Right lobe of liver (tissue), 6 donors: Measurements from ENCODE around the gene PDSS2. TPM values are rescaled to one million over a fixed set of nuclear protein-coding genes. Genes with fewer than 3 reads are reported as not detected.
A peak's percentile ranks its signal among the peaks of the same experiment; 100 is the strongest.

Experiments used
- ATAC-seq, 4 donors: fragments of 200-7000 bp; cut with Tn5 transposase; one replicate each; pipeline ENCODE4 v1.9.1; 2020; ENCODE audit warnings: mild to moderate bottlenecking in 4 of 4, moderate library complexity in 4 of 4
- DNase-seq, 3 donors: peaks; one replicate each; pipeline ENCODE4 v3.0.0-alpha.2; 2020
- H3K27ac ChIP-seq, 3 donors: fragments of 200-600 bp; one replicate each; pipeline ENCODE4 v1.8.0; 2022
- H3K27me3 ChIP-seq, 2 donors: fragments of 200-600 bp; one replicate each; pipeline ENCODE4 v1.8.0; 2022
- H3K36me3 ChIP-seq, 4 donors: fragments of 200-600 bp; sonication (generic) in 1 of 4; one replicate each; pipeline versions ENCODE4 v1.5.1 to v1.8.0; 2017 to 2022; ENCODE audit warnings: control low read depth in 1 of 4
- H3K4me1 ChIP-seq, 4 donors: fragments of 200-600 bp; sonication (generic) in 1 of 4; one replicate each; pipeline versions ENCODE4 v1.5.1 to v1.8.0; 2017 to 2022; ENCODE audit warnings: control low read depth in 1 of 4
- H3K4me3 ChIP-seq, 3 donors: fragments of 200-600 bp; one replicate each; pipeline ENCODE4 v1.8.0; 2022
- H3K9me3 ChIP-seq, 4 donors: fragments of 200-600 bp; sonication (generic) in 1 of 4; one replicate each; pipeline versions ENCODE4 v1.5.1 to v1.8.0; 2017 to 2022; ENCODE audit warnings: control low read depth in 1 of 4
- CTCF ChIP-seq, 4 donors: fragments of 200-600 bp in 3 of 4; fragments of 450-650 bp in 1 of 4; IDR thresholded peaks; one replicate each; pipeline versions ENCODE4 v1.5.1 to v1.8.0; 2016 to 2022; ENCODE audit warnings: antibody characterized with exemption in 4 of 4, mild to moderate bottlenecking in 2 of 4
- POLR2A ChIP-seq: fragments of 450-650 bp; IDR thresholded peaks from one replicate; pipeline ENCODE4 v1.6.1; 2017; ENCODE audit warnings: antibody characterized with exemption, mild to moderate bottlenecking
- WGBS: methylation state at CpG from one replicate; pipeline ENCODE4 v1.1.6; 2018; ENCODE audit warnings: low coverage, low lambda C conversion rate; ENCODE audit not compliant: insufficient coverage; ENCODE audit errors: missing lambda C conversion rate; 5-methylcytosine and 5-hydroxymethylcytosine counted together
- intact Hi-C, 2 donors: fragments of 100-400 bp; cut with DNase I; formaldehyde crosslinking; loops; one replicate each; pipeline versions ENCODE4 v1.11.2 to v1.14.1; 2022
- total RNA-seq, 6 experiments: library from RNA; depleted of rRNA in 2 of 6; stranded (reverse); fragments of >200 nt in 2 of 6; fragmentation: NEBNext Ultra II Directional in 3 of 6; extraction: Animal tissue kit (Norgen Biotek cat#: 25700) in 3 of 6; gene quantifications; one replicate each; pipeline versions ENCODE4 v1.1.0 to v1.2.4, GENCODE V29; 2016 to 2023
- donor health status: DM: no; HTN: yes; CAD: no.
- donor health status: DM: no; HTN: no; CAD: no.
- donor health status: DM: no; HTN: no; CAD: no.
- donor health status: DM: no; HTN: yes; CAD: no.
- donor health status: DM: no; HTN: yes; CAD: no.

The PDSS2 gene
- total RNA-seq, 6 experiments from 2014 or later: 17.0 to 25.1 (median 19.0) TPM

DNA sequence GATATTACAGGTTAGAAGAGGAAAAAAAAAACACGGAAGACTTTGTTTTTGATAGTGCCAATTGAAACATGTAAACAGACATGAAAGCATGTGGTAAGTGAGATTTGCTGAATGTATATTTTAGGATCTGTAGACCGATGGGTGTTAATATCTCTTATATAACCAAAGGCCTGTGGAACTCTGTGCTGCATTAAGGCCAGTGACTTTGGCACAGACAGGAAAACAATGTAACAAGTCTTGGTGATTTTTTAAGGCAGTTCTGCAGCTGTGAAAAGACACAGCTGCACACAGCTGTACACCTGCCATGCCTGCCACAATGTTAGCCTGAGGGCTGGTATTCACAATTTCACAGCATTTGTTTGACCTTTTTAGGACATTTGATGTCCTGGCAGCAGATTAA lies 36.6 kb upstream of the PDSS2 start:
- H3K27ac ChIP-seq: no peak overlapping the region
- intact Hi-C loops: no loop called here
- DNase-seq (no peak), ATAC-seq (no peak)
- H3K36me3 ChIP-seq: no peaks in the 10 kb centered on the region
- H3K4me1 ChIP-seq: peaks cover 0 to 2% (median 0%) of the 10 kb centered on the region in 4 donors
- H3K9me3 ChIP-seq: no peaks in the 10 kb centered on the region
- WGBS: 70% methylated on average over 2 of the region's 2 CpGs
- TF ChIP-seq CTCF (IDR thresholded peaks at IDR 0.05): no peak
- TF ChIP-seq POLR2A: no peak
- no peaks in the 10 kb centered on the region for H3K27me3 ChIP-seq
- no peak overlapping the region for H3K4me3 ChIP-seq

GRCh38 chr6:107495196-107495643 lies 35.9 kb upstream of the PDSS2 start:
- TF ChIP-seq CTCF (IDR thresholded peaks at IDR 0.05) (no peak), POLR2A (no peak)
- 53% methylated on average over 7 of the region's 7 CpGs for WGBS
- H3K36me3 ChIP-seq: no peaks in the 10 kb centered on the region
- H3K27ac ChIP-seq: no peak overlapping the region
- H3K4me3 ChIP-seq: no peak overlapping the region
- intact Hi-C loops: no loop called here
- no peaks in the 10 kb centered on the region for H3K27me3 ChIP-seq
- DNase-seq: no peak
- ATAC-seq: peak in 1 of 4 donors; percentile 13
- peaks cover 0 to 5% (median 0%) of the 10 kb centered on the region in 4 donors for H3K4me1 ChIP-seq
- H3K9me3 ChIP-seq: no peaks in the 10 kb centered on the region

DNA sequence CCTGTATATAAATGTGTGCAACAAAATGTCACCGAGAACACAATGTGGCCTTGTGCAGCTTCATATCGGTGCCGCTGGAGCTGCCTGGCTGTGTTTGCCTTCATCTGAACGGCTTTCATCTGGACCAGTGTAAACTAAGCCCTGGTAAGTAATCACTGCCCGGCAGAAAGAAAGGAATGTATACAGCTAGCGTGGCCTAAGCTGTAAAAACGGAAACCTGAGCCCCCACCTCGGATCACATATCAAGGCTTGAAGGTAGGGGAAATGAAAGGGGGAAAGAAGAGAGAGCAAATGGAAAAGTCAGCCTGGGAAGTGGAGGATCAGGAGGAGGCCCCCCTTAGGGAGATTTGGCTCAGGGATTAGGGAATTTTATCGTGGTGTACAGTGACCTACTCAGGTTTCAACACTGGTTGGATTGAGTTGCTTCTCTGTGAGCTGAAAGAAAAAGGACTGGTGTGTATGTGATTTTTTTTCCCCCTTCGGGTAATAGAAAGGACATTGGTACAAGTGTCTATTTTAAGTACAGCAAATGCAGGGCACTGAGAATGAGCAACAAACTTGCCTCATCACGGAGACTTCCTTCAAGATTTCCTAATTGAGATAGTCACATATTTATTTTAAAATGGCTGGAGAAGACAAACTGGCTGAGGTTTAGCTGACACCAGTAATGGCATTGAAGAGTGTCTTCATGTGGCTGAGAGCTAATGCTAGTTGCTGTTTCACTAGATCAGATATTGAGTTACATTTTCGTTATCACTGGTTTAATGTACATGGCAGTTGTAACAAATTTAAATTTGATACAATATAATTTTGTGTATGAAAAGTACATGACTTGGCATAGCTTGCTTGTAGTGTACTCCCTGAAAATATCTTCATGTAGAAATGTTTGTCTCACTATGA lies 34.0 kb upstream of the PDSS2 start:
- H3K36me3 ChIP-seq: no peaks in the 10 kb centered on the region
- H3K27me3 ChIP-seq: no peaks in the 10 kb centered on the region
- no peak overlapping the region for H3K4me3 ChIP-seq
- no peak overlapping the region for H3K27ac ChIP-seq
- DNase-seq (no peak), ATAC-seq (no peak)
- intact Hi-C loops: no loop called here
- TF ChIP-seq CTCF (IDR thresholded peaks at IDR 0.05) (no peak), POLR2A (no peak)
- peaks cover 0 to 11% (median 0%) of the 10 kb centered on the region in 4 donors for H3K4me1 ChIP-seq
- no peaks in the 10 kb centered on the region for H3K9me3 ChIP-seq
- 44% methylated on average over 12 of the region's 12 CpGs for WGBS

- no peaks in the 10 kb centered on the region for H3K27me3 ChIP-seq
- peak in 2 of 4 donors; percentile 12 to 46 for ATAC-seq
- H3K27ac ChIP-seq: no peak overlapping the region
- TF ChIP-seq CTCF (IDR thresholded peaks at IDR 0.05) (no peak), POLR2A (no peak)
- no peaks in the 10 kb centered on the region for H3K36me3 ChIP-seq
- intact Hi-C loops: no loop called here
- peak in 1 of 3 donors; percentile 58 for DNase-seq
- no peaks in the 10 kb centered on the region for H3K9me3 ChIP-seq
- H3K4me1 ChIP-seq: peaks cover 0 to 15% (median 0%) of the 10 kb centered on the region in 4 donors
- WGBS: 31% methylated on average over 14 of the region's 14 CpGs
- H3K4me3 ChIP-seq: peak overlapping the region in 2 of 3 donors; percentile 60 to 63
Measured at GRCh38 chr6:107491760-107492660, 32.6 kb upstream of the PDSS2 start.
